C4-2B (cell line): ENCODE results near the gene PRKD3.

Experiments
- H3K27ac ChIP-seq: fragments of 450-650 bp; 2 replicates; pipeline ENCODE4 v1.5.1; 2017
- CTCF ChIP-seq: fragments of 450-650 bp; conservative IDR thresholded peaks from 2 replicates; pipeline ENCODE4 v1.5.1; 2017; ENCODE audit warnings: mild to moderate bottlenecking
- ZFX ChIP-seq: fragments of 450-650 bp; IDR thresholded peaks from 2 replicates; pipeline ENCODE4 v1.6.1; 2017

The PRKD3 gene

GRCh38 chr2:37324786-37325624 lies at the start of gene PRKD3:
TSS of gene PRKD3 (minus strand) at chr2:37324833. CDS start at chr2:37316524, 8,309 bp downstream.
- H3K27ac ChIP-seq = peak within 1 kb of the TSS; percentile 62
- no peak for TF ChIP-seq CTCF
- 0 out of 2 replicates have a peak, but pooled peaks have one; percentile 13 for TF ChIP-seq ZFX

GRCh38 chr2:37372000-37372399 lies 47.4 kb upstream of the PRKD3 start:
- no peak overlapping the region for H3K27ac ChIP-seq
- TF ChIP-seq ZFX (no peak), CTCF (no peak)

GRCh38 chr2:37370666-37371065 lies 46.0 kb upstream of the PRKD3 start:
- no peak for TF ChIP-seq CTCF
- no peak for TF ChIP-seq ZFX

GRCh38 chr2:37367984-37368383 lies 43.4 kb upstream of the PRKD3 start:
- TF ChIP-seq ZFX = no peak
- TF ChIP-seq CTCF = no peak
- H3K27ac ChIP-seq = no peak overlapping the region

More at GRCh38 chr2:37370666-37371065, 46.0 kb upstream of the PRKD3 start:
- no peak overlapping the region for H3K27ac ChIP-seq

GRCh38 chr2:37367310-37367709 lies 42.7 kb upstream of the PRKD3 start:
- no peak overlapping the region for H3K27ac ChIP-seq
- TF ChIP-seq ZFX (no peak), CTCF (no peak)

GRCh38 chr2:37366773-37367172 lies 42.1 kb upstream of the PRKD3 start:
- TF ChIP-seq ZFX = no peak
- TF ChIP-seq CTCF = no peak
- H3K27ac ChIP-seq = no peak overlapping the region

- TF ChIP-seq ZFX (no peak), CTCF (no peak)
- H3K27ac ChIP-seq = no peak overlapping the region
Measured at GRCh38 chr2:37365669-37366068, 41.0 kb upstream of the PRKD3 start.
